ENCODE data around the gene KRT7.

DNA sequence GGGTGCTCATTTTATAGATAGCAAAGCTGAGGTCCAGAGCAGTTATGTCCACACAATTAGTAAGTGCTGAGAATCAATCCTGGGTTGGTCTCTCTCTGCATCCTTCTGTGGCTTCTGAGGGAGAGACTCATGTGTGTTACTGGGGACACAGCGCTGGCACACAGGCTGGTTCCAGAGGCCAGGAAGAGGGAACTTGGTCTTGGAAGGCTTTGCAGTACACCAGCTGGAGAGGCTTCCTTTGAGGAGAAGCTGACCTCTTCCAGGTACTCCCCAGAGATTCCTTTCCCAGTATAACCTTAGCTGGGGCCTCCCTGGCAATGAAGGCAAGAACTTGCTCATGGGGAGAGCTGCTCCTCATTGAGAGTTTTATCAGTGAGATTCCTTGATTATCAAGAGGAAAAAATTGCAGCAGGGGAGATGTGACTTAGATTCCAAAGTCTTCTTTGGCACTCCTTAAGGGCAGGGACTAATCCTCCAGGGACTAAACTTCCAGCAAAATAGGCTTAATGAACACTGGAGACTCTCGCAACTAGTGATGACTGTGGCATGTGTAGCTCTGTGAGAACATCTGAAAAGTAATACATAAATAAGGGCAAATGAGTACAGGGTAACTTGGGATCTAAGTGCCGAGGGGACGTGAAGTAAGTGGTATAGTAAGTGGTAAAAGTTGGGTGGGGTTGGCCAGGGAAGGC lies 27.3 kb upstream of the KRT7 start:
- TF ChIP-seq, protein P1, sequence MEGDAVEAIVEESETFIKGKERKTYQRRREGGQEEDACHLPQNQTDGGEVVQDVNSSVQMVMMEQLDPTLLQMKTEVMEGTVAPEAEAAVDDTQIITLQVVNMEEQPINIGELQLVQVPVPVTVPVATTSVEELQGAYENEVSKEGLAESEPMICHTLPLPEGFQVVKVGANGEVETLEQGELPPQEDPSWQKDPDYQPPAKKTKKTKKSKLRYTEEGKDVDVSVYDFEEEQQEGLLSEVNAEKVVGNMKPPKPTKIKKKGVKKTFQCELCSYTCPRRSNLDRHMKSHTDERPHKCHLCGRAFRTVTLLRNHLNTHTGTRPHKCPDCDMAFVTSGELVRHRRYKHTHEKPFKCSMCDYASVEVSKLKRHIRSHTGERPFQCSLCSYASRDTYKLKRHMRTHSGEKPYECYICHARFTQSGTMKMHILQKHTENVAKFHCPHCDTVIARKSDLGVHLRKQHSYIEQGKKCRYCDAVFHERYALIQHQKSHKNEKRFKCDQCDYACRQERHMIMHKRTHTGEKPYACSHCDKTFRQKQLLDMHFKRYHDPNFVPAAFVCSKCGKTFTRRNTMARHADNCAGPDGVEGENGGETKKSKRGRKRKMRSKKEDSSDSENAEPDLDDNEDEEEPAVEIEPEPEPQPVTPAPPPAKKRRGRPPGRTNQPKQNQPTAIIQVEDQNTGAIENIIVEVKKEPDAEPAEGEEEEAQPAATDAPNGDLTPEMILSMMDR (IDR thresholded peaks at IDR 0.05): no peak
- no peak for TF ChIP-seq POLR2A (IDR thresholded peaks at IDR 0.05)

Data from body of pancreas (tissue), 4 donors.